GM18867 (cell line): ENCODE data around the gene FASTKD1.
"Not testable (repeated sequence)": the region's sequence is repeated elsewhere in the genome, so short reads cannot be mapped to it uniquely, and the experiment has no call there.

Experiments
- ATAC-seq: cut with Tn5 transposase; IDR thresholded peaks from one replicate; pipeline ENCODE4 v1.9.1; 2021; ENCODE audit warnings: mild to moderate bottlenecking, moderate library complexity; ENCODE audit not compliant: unreplicated experiment

Gene FASTKD1, protein sequence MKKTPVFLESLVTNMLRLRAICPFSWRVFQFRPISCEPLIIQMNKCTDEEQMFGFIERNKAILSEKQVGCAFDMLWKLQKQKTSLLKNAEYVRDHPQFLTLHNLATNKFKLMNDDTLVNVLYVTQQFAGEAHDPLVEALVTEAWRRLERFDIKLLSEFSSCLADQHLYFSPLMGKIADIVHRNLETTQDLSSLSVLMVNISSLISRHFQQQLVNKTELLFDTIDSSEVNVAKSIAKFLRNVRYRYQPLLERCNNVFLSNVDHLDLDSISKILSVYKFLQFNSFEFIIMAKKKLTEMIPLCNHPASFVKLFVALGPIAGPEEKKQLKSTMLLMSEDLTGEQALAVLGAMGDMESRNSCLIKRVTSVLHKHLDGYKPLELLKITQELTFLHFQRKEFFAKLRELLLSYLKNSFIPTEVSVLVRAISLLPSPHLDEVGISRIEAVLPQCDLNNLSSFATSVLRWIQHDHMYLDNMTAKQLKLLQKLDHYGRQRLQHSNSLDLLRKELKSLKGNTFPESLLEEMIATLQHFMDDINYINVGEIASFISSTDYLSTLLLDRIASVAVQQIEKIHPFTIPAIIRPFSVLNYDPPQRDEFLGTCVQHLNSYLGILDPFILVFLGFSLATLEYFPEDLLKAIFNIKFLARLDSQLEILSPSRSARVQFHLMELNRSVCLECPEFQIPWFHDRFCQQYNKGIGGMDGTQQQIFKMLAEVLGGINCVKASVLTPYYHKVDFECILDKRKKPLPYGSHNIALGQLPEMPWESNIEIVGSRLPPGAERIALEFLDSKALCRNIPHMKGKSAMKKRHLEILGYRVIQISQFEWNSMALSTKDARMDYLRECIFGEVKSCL

GRCh38 chr2:169573160-169573973 is at the start of gene FASTKD1:
Gene FASTKD1, minus strand, starts transcription at chr2:169573865. Its CDS starts 1,836 bp downstream, at chr2:169572029.
- ATAC-seq: peak; percentile 99

DNA sequence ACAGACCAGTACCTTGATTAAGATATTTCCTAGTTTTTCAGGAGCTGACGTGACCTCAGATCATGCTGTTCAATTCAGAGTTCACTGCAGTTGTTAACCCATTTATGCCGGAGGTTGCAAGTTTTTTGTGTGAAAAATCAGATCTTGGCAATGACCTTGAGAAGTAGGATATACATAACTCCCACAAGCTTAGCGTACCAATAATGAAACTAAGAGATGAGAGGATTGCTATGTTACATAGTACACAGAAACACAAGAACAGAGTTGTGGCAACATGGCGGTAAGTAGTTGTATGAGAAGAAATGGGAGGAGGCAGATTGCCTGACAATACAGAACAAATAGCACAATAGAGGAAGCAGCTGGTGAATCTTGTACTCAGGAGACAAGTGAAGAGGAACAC is 49.6 kb upstream of the FASTKD1 start:
- no peak for ATAC-seq

DNA sequence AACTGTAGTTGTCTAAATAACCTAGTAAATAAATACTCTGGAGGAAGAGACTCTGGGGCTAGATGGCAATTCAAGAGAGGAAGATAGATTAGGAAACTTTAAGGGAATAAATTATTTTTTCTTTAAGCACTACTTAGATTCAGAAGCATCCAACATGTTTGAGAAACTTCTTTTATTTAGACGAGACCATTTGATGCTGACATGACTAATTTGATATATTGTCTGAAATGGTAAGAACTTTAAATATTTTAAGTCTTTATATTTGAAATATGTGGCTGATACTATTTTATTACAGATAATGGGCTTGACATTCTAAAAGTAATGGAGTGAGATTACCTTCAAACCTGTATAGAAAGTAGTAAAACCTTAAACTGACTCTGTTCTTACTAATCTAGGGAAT is 46.8 kb upstream of the FASTKD1 start:
- ATAC-seq: no peak

DNA sequence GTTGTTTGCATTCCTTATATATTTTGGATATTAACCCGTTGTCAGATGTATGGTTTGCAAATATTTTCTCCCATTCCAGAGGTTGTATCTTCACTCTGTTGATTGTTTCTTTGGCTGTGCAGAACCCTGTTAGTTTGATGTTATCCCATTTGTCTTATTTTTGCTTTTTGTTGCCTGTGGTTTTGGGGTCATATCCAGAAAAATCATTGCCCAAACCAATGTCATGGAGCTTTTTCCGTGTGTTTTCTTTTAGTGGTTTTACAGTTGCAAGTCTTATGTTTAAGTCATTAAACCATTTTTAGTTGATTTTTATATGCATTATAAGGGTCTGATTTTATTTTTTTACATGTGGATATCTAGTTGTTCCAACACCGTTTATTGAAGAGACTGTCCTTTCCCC is 46.3 kb upstream of the FASTKD1 start:
- no peak for ATAC-seq

GRCh38 chr2:169615982-169616381 is 42.3 kb upstream of the FASTKD1 start:
- not testable (repeated sequence) for ATAC-seq

DNA sequence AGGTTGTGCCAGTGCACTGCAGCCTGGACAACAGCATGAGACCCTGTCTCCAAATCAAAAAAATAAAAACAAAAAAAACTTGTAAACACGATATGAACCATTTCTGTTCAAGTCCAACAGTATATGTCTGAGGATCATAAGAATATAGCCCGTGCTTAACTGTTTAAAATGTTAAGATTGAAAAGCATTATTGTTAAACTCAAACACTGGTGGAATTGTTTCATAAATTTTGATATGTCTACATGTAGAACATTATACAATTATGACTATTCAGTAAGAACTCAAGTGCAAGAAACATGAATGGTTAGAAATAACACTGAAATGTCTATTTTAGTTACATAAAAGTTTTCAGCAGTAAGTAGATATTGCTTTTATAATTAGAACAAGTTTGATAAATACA is 40.2 kb upstream of the FASTKD1 start:
- no peak for ATAC-seq

DNA sequence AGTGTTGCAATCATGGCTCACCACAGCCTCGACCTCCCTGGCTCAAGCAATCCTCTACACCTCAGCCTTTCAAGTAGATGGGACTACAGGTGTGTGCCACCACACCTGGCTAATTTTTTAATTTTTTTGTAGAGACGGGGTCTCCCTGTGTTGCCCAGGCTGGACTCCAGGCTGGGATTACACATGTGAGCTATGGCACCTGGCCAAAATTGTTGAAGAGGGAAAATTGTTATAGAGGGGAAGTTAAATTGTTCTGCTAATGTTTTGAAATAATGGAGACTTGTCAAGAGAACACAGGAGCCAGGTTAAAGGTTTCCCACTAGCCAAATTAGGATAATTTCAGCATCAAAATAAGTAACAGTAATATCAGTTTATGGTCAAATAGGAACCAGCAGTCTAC is 35.6 kb upstream of the FASTKD1 start:
- ATAC-seq: no peak

DNA sequence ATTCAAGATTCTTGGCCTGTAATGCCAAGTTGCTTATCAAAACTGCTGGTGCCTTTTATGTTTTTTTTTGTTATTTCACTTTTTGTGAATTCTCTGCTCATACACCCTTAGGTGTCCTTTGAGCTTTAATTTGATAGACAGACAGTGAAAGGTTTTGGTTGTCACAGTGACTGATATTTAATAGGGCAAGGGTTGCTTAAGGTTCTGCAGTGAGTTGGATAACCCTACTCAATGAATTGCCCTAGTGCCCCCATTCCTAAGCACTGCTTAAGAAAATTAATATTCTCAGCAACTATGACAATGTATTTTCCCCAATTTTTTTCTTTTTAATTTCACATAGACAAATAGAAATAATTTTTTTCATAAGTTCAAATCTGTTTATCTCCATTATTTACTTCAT is 25.9 kb upstream of the FASTKD1 start:
- no peak for ATAC-seq

- no peak for ATAC-seq
These were observed 25.3 kb upstream of the FASTKD1 start for GRCh38 chr2:169598982-169599381.

DNA sequence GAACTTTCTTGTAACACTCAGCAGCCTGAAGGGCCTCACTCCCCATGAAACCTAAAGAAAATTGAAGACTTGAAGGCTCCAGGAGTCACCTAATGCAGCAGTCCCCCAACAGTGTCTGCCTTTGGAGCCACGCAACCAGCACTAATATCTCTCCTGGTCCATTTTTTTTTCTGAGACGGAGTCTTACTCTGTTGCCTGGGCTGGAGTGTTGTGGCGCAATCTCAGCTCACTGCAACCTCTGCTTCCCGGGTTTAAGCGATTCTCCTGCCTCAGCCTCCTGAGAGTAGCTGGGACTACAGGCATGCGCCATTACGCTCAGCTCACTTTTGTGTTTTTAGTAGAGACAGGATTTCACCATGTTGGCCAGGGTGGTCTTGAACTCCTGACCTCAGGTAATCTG is 22.9 kb upstream of the FASTKD1 start:
- not testable (repeated sequence) for ATAC-seq

GRCh38 chr2:169590804-169591203 is 17.1 kb upstream of the FASTKD1 start:
- ATAC-seq: no peak

DNA sequence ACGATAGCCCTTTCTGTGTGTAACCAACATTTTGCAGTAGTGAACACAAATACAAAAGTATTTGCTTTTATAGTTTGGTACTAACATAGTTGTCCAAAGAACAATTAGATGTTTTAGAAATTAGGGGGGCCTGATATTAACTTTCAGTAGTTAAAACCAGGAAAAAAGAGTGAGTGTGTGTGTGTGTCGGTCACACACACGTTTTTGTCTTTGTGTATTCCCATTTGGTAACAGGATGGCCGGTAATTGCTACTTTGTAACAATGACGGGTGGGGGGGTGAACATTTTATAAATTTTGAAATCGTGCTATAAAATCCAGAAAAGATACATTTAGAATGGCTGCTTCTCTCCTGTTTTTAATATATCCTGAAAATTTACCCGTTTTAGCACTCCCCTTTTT is 12.0 kb upstream of the FASTKD1 start:
- ATAC-seq: no peak

GRCh38 chr2:169584005-169584877 is 10.6 kb upstream of the FASTKD1 start, which contains the start of gene PPIG:
Gene PPIG, plus strand, starts transcription at chr2:169584351. Its CDS starts 19,691 bp downstream, at chr2:169604042.
- ATAC-seq: peak; percentile 89

- ATAC-seq: no peak
These were observed 9.9 kb upstream of the FASTKD1 start for GRCh38 chr2:169583518-169583917.

DNA sequence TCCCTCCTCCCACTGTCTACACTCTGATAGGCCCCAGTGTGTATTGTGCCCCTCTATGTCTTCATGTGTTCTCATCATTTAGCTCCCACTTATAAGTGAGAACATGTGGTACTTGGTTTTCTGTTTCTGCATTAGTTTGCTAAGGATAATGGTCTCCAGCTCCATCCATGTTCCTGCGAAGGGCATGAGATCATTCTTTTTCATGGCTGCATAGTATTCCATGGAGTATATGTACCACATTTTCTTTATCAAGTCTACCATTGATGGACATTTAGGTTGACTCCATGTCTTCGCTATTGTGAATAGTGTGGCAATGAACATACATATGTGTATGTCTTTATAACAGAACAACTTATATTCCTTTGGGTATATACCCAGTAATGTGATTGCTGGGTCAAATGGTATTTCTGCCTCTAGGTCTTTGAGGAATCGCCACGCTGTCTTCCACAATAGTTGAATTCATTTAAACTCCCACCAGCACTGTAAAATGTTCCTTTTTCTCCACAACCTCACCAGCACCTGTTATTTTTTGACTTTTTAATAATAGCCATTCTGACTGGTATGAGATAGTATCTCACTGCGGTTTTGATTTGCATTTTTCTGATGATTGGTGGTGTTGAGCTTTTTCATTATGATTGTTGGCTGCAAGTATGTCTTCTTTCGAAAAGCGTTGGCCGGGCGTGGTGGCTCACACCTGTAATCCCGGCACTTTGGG is 9.0 kb upstream of the FASTKD1 start:
- not testable (repeated sequence) for ATAC-seq

DNA sequence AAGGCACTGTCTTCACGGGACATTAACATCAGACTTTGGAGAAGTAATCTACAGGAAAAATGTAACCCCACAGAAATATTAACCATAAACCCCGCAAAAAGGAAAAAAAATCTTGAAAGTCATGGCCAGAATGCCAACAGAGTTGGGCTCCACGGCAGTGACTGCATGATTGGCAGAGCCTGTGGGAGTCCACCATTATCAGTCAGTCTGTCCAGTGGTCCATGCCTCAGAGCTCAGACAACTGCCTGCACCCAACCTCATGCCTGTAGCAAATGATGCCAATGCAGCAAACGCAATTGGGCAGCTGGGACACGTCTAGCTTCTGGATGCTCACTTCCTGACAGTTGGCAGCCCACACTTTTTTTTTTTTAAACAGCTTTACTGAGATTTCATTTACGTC is 5.4 kb upstream of the FASTKD1 start:
- no peak for ATAC-seq

DNA sequence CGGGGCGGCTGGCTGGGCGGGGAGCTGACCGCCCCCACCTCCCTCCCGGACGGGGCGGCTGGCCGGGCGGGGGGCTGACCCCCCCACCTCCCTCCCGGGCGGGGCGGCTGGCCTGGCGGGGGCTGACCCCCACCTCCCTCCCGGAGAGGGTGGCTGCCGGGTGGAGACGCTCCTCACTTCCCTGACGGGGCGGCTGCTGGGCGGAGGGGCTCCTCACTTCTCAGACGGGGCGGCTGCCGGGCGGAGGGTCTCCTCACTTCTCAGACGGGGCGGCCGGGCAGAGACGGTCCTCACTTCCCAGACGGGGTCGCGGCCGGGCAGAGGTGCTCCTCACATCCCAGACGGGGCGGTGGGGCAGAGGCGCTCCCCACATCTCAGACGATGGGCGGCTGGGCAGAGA is 1.6 kb upstream of the FASTKD1 start:
- not testable (repeated sequence) for ATAC-seq

DNA sequence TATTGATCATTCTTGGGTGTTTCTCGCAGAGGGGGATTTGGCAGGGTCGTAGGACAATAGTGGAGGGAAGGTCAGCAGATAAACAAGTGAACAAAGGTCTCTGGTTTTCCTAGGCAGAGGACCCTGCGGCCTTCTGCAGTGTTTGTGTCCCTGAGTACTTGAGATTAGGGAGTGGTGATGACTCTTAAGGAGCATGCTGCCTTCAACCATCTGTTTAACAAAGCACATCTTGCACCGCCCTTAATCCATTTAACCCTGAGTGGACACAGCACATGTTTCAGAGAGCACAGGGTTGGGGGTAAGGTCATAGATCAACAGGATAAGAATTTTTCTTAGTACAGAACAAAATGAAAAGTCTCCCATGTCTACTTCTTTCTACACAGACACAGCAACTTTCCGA is 874 bp upstream of the FASTKD1 start:
- not testable (repeated sequence) for ATAC-seq

DNA sequence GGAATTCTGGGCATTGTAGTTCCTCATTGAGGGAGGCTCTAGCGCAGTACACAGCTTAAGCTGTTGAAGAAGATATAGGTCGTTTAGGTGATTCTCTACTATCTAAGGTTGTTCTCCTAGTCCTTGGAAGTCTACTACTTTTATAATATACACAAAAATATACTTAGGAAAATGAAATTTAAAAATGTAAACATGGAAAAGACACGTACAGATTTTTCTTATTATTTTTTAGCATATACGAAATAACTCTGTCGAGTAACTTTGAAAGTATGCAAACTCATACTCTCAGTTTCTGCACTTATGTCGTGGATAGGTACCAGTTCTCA is 272 bp upstream of the FASTKD1 start:
- ATAC-seq: peak; percentile 15

- no peak for ATAC-seq
These were observed 875 bp downstream of the FASTKD1 start for GRCh38 chr2:169572821-169573159.
